Left lung (tissue), 10 donors: ENCODE measurements around the gene SHTN1. TPM values are rescaled to one million over a fixed set of nuclear protein-coding genes. Genes with fewer than 3 reads are reported as not detected.

Experiments
- ATAC-seq: fragments of 200-7000 bp; cut with Tn5 transposase; one replicate; pipeline ENCODE4 v1.9.1; 2020; ENCODE audit warnings: moderate library complexity
- DNase-seq, 4 donors: peaks; one replicate each; pipeline ENCODE4 v3.0.0-alpha.2; 2013 to 2020
- H3K27ac ChIP-seq, 2 donors: fragments of 200-600 bp; sonication (generic) in 1 of 2; one replicate each; pipeline versions ENCODE4 v1.5.0 to v1.8.0; 2020 to 2021
- H3K27me3 ChIP-seq, 2 donors: fragments of 200-600 bp; sonication (generic) in 1 of 2; one replicate each; pipeline versions ENCODE4 v1.5.0 to v1.8.0; 2020 to 2021
- H3K36me3 ChIP-seq, 2 donors: fragments of 200-600 bp; sonication (generic) in 1 of 2; one replicate each; pipeline versions ENCODE4 v1.5.0 to v1.8.0; 2020 to 2021
- H3K4me1 ChIP-seq, 2 donors: fragments of 200-600 bp; one replicate each; pipeline ENCODE4 v1.8.0; 2021
- H3K4me3 ChIP-seq, 2 donors: fragments of 200-600 bp; sonication (generic) in 1 of 2; one replicate each; pipeline versions ENCODE4 v1.5.0 to v1.8.0; 2020 to 2021; ENCODE audit warnings: mild to moderate bottlenecking in 1 of 2
- H3K9me3 ChIP-seq, 2 donors: fragments of 200-600 bp; sonication (generic) in 1 of 2; one replicate each; pipeline versions ENCODE4 v1.5.0 to v1.8.0; 2020 to 2021
- CTCF ChIP-seq, 2 donors: fragments of 200-600 bp; sonication (generic) in 1 of 2; IDR thresholded peaks; one replicate each; pipeline versions ENCODE4 v1.5.0 to v1.8.0; 2021; ENCODE audit warnings: antibody characterized with exemption in 2 of 2
- intact Hi-C, 2 donors: fragments of 100-400 bp; cut with DNase I; formaldehyde crosslinking; loops; one replicate each; pipeline versions ENCODE4 v1.11.2 to v1.14.2; 2022
- polyA plus RNA-seq, 6 donors: library from polyadenylated mRNA; unstranded; fragments of 120-200 nt; gene quantifications; one replicate each; pipeline ENCODE4 v1.2.1, GENCODE V29; 2013; ENCODE audit not compliant: insufficient read length in 6 of 6
- total RNA-seq, 2 donors: library from RNA; stranded (reverse); fragmentation: NEBNext Ultra II Directional; extraction: Animal tissue kit (Norgen Biotek cat#: 25700); gene quantifications; one replicate each; pipeline ENCODE4 v1.2.1, GENCODE V29; 2021
- donor health status: DM: no; HTN: yes; CAD: no.
- donor health status: DM: no; HTN: no; CAD: no.

SHTN1 gene
- total and polyA plus RNA-seq, 8 donors = 24.5 to 38.9 (median 29.3) TPM

GRCh38 chr10:116880716-116881482 lies 124.1 kb downstream of the SHTN1 start:
- intact Hi-C loops = no loop called here
- Histone ChIP-seq H3K4me1 (no peaks in the 10 kb centered on the region), H3K4me3 (no peak overlapping the region), H3K36me3 (no peaks in the 10 kb centered on the region), H3K27ac (no peak overlapping the region), H3K9me3 (no peaks in the 10 kb centered on the region), H3K27me3 (no peaks in the 10 kb centered on the region)
- ATAC-seq (no peak), DNase-seq (no peak)
- no peak for TF ChIP-seq CTCF (IDR thresholded peaks at IDR 0.05)

- Histone ChIP-seq H3K4me3 (no peak overlapping the region), H3K27me3 (peaks cover 0 to 2% of the 10 kb centered on the region in 2 donors), H3K4me1 (no peaks in the 10 kb centered on the region), H3K36me3 (no peaks in the 10 kb centered on the region), H3K27ac (no peak overlapping the region), H3K9me3 (no peaks in the 10 kb centered on the region)
- TF ChIP-seq CTCF (IDR thresholded peaks at IDR 0.05) = no peak
- intact Hi-C loops = no loop called here
- DNase-seq = no peak
- ATAC-seq = no peak
Measured at GRCh38 chr10:116879817-116880216, 125.2 kb downstream of the SHTN1 start.

- intact Hi-C loops = no loop called here
- no peak overlapping the region for H3K4me3 ChIP-seq
- no peaks in the 10 kb centered on the region for H3K36me3 ChIP-seq
- H3K27me3 ChIP-seq = peaks cover 0 to 4% of the 10 kb centered on the region in 2 donors
- no peaks in the 10 kb centered on the region for H3K9me3 ChIP-seq
- DNase-seq = no peak
- H3K27ac ChIP-seq = no peak overlapping the region
- no peak for ATAC-seq
- TF ChIP-seq CTCF (IDR thresholded peaks at IDR 0.05) = no peak
- H3K4me1 ChIP-seq = no peaks in the 10 kb centered on the region
Measured at GRCh38 chr10:116878123-116878522, 126.9 kb downstream of the SHTN1 start.

- intact Hi-C loops = no loop called here
- H3K27ac ChIP-seq = no peak overlapping the region
- no peak overlapping the region for H3K4me3 ChIP-seq
- no peak for TF ChIP-seq CTCF (IDR thresholded peaks at IDR 0.05)
- no peaks in the 10 kb centered on the region for H3K36me3 ChIP-seq
- DNase-seq = no peak
- no peaks in the 10 kb centered on the region for H3K4me1 ChIP-seq
- peaks cover 0 to 4% of the 10 kb centered on the region in 2 donors for H3K27me3 ChIP-seq
- ATAC-seq = no peak
- no peaks in the 10 kb centered on the region for H3K9me3 ChIP-seq
Measured at GRCh38 chr10:116877391-116877790, 127.6 kb downstream of the SHTN1 start.

GRCh38 chr10:116875897-116876296 lies 129.1 kb downstream of the SHTN1 start:
- no peak for ATAC-seq
- Histone ChIP-seq H3K27ac (no peak overlapping the region), H3K36me3 (no peaks in the 10 kb centered on the region), H3K9me3 (no peaks in the 10 kb centered on the region), H3K4me1 (no peaks in the 10 kb centered on the region), H3K27me3 (peaks cover 0 to 4% of the 10 kb centered on the region in 2 donors), H3K4me3 (no peak overlapping the region)
- TF ChIP-seq CTCF (IDR thresholded peaks at IDR 0.05) = no peak
- DNase-seq = no peak
- intact Hi-C loops = no loop called here
